ENCODE data around the gene KCTD16. TPM values are rescaled to one million over a fixed set of nuclear protein-coding genes. Genes with fewer than 3 reads are reported as not detected.

KCTD16 gene
- total RNA-seq, 4 donors from 2014 or later = 0.12 to 2.4 (median 0.26) TPM; not detected in 1

- DNase-seq = no peak
- H3K36me3 ChIP-seq = no peaks in the 10 kb centered on the region
- no peaks in the 10 kb centered on the region for H3K9me3 ChIP-seq
- no peak for TF ChIP-seq POLR2A (IDR thresholded peaks at IDR 0.05)
- TF ChIP-seq CTCF (IDR thresholded peaks at IDR 0.05) = no peak
- no peak overlapping the region for H3K27ac ChIP-seq
- H3K27me3 ChIP-seq = no peaks in the 10 kb centered on the region
- no peaks in the 10 kb centered on the region for H3K4me1 ChIP-seq
- no peak overlapping the region for H3K4me3 ChIP-seq
- intact Hi-C loops (cut with DNase I; ENCODE audit: low total_unique reads) = no loop called here
These were observed 287.5 kb downstream of the KCTD16 start for GRCh38 chr5:144458216-144458615.

GRCh38 chr5:144460600-144460999 lies 289.9 kb downstream of the KCTD16 start:
- no peak for DNase-seq
- intact Hi-C loops (cut with DNase I; ENCODE audit: low total_unique reads) = no loop called here
- Histone ChIP-seq H3K36me3 (no peaks in the 10 kb centered on the region), H3K9me3 (no peaks in the 10 kb centered on the region), H3K4me1 (no peaks in the 10 kb centered on the region), H3K27me3 (no peaks in the 10 kb centered on the region), H3K4me3 (no peak overlapping the region), H3K27ac (no peak overlapping the region)
- no peak for TF ChIP-seq POLR2A (IDR thresholded peaks at IDR 0.05)
- no peak for TF ChIP-seq CTCF (IDR thresholded peaks at IDR 0.05)

DNA sequence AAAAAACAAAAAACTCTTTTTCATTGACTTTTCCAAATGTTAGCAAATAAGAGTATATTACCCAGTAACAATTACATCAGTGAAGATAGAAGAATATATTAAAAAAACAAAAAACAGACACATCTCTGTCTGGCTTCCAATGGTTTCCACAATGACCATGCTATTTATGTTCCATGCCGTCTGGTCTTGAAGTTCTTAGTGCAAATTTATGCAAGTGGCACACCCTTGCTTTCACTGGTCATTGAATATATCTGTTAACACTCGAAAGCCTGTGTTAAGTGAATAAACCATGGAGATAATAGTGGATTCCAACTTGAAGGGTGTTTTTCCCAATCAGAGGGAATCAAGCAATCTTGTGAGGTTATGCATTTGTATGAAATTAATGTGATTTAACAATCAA lies 291.9 kb downstream of the KCTD16 start:
- Histone ChIP-seq H3K36me3 (no peaks in the 10 kb centered on the region), H3K27me3 (no peaks in the 10 kb centered on the region), H3K27ac (no peak overlapping the region), H3K4me1 (no peaks in the 10 kb centered on the region), H3K9me3 (no peaks in the 10 kb centered on the region), H3K4me3 (no peak overlapping the region)
- no peak for DNase-seq
- intact Hi-C loops (cut with DNase I; ENCODE audit: low total_unique reads) = no loop called here
- TF ChIP-seq POLR2A (IDR thresholded peaks at IDR 0.05) = no peak
- TF ChIP-seq CTCF (IDR thresholded peaks at IDR 0.05) = no peak

DNA sequence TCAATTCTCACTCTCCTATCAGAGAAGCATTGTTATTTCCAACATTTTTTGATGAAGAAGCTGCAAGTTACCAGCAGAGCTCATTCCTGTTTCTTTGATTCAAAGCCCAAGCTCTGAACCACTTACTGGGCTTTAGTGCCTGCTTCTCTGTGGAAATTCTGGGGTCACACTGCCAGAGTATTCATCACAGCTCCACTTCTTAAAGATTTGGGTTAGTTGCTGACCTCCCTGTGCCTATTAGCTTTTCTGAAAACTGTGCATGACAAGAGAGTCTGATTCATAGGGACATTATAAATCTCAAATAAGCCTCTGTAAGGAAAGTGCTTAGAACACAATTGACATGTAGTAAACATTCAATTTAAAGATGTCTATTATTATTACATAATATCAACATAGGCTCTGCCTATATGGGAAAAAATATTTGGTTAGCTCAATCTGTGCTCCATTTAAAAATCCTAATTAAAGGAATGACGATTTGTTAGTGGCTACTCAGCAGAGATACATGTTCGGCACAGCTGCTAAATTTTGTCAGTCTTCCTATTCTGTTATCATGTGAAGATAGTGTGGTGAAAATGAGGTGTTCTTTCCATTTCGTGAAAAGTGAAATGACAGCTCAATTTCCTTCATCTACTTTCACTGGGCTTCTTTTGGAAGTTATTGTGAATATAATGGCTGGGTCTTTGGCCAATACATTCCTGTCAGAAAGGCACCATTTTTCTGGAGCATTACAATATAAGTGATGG lies 293.0 kb downstream of the KCTD16 start:
- no peaks in the 10 kb centered on the region for H3K9me3 ChIP-seq
- intact Hi-C loops (cut with DNase I; ENCODE audit: low total_unique reads) = no loop called here
- no peak overlapping the region for H3K4me3 ChIP-seq
- no peak for TF ChIP-seq POLR2A (IDR thresholded peaks at IDR 0.05)
- TF ChIP-seq CTCF (IDR thresholded peaks at IDR 0.05) = no peak
- H3K27ac ChIP-seq = no peak overlapping the region
- no peaks in the 10 kb centered on the region for H3K4me1 ChIP-seq
- no peaks in the 10 kb centered on the region for H3K27me3 ChIP-seq
- H3K36me3 ChIP-seq = no peaks in the 10 kb centered on the region
- no peak for DNase-seq

- no peaks in the 10 kb centered on the region for H3K9me3 ChIP-seq
- intact Hi-C loops (cut with DNase I; ENCODE audit: low total_unique reads) = no loop called here
- H3K4me3 ChIP-seq = no peak overlapping the region
- H3K27ac ChIP-seq = no peak overlapping the region
- H3K36me3 ChIP-seq = no peaks in the 10 kb centered on the region
- DNase-seq = no peak
- no peaks in the 10 kb centered on the region for H3K4me1 ChIP-seq
- no peak for TF ChIP-seq POLR2A (IDR thresholded peaks at IDR 0.05)
- TF ChIP-seq CTCF (IDR thresholded peaks at IDR 0.05) = no peak
- H3K27me3 ChIP-seq = no peaks in the 10 kb centered on the region
These were observed 293.6 kb downstream of the KCTD16 start for GRCh38 chr5:144464306-144464705.

All from uterus (tissue), 4 donors.